Posterior vena cava (tissue), 2 donors: ENCODE measurements around the gene DMRTC2. TPM values are rescaled to one million over a fixed set of nuclear protein-coding genes. Genes with fewer than 3 reads are reported as not detected.

Source experiments
- DNase-seq: peaks from one replicate; pipeline ENCODE4 v3.0.0-alpha.2; 2020; ENCODE audit warnings: low spot score
- intact Hi-C, 2 donors: fragments of 100-400 bp; cut with DNase I; formaldehyde crosslinking; loops; one replicate each; pipeline versions ENCODE4 v1.14.1 to v1.14.2; 2022 to 2023
- total RNA-seq, 2 donors: library from RNA; stranded (reverse); fragmentation: NEBNext Ultra II Directional; extraction: Animal tissue kit (Norgen Biotek cat#: 25700); gene quantifications; one replicate each; pipeline ENCODE4 v1.2.1, GENCODE V29; 2021
- donor health status: DM: yes; HTN: yes; CAD: no.
- donor health status: DM: yes; HTN: yes; CAD: no.

DMRTC2 gene
- total RNA-seq, 2 donors from 2014 or later: not detected

DNA sequence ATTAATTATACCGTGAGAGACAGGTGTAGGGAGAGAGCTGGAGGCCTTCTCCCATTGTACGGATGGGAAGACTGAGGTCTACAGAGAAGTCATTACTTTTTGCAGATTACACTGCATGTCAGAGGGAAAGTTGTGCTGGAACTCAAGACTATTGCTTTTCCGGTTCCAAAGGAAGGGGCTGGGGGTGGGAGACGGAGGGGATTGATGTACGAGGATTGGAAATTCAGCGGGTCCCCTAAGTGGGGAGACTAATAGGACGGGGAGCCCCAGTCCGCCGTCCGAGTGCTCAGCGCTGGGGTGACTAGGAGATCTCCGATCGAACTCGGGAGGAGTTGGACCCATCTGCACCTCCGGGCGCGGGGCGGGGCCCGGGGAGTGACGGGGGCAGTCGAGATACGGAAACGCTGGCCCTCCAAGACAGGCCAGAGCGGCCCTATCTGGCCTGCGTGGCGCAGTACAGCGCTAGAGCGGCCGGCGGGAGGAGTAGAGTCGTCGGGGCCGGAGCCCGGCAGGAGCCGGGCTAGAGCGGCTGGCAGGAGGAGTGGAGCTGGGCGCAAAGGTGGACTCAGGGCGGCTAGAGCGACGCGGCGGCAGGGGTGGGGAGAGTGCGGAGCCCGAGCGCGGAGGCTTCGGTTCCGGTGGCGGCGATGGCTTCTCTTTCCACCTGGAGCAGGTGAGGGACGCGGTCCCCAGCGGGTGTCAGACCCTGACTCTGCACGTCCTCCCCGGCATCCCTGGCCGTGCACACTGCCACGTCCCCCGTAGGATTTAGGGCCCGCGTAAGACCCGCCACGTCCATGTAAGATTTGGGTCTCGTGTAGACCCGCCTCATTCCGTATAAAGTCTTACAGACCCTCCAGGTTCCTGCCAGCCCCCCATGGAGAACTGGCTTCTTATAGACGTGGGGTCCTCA is 39.2 kb downstream of the DMRTC2 start:
- peak; percentile 99 for DNase-seq
- intact Hi-C loops: no loop called here

DNA sequence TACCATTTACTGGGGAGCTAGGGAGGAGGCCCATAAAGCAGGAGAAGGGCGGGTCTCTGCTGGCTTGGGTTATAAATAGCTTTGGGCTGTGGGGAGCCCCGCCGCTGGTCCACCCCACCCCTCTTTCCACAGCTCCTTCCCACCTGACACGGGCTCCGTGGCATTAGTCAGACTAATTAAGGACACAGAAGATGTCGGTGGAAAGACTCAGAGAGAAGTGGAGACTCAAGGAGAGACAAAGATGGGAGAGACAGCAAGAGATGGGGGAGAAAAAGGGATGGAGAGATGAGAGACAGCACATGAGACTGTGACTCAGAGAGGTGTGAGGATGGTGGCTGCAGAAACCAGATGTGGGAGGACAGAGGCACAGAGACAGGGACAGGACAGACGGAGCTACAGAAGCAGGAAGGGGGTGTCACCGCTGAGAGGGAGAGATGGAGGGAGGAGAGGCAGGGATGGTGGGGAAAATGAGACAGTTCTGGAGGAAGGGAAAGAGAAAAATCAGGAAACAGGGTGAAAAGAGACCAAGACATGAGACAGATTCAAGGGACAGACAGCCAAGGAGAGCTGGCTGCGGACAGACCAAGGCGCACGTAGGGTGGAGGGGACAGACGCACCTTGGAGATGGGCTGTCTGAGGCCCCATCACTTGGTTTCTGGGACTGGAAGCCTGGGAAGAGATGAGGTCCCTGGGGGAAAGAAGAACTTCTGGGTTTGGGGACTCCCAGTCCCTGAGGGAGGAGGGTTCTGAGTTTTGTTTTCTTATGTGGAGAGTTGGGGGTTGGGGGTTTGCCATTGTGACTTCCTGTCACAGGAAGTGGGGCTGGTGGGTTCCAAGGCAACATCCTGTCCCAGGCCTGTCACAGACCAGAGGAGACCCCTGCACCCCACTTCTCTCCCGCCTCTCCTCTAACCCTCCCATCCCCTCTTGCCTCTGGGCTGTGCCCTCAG is 42.2 kb downstream of the DMRTC2 start:
- intact Hi-C loops: no loop called here
- no peak for DNase-seq

DNA sequence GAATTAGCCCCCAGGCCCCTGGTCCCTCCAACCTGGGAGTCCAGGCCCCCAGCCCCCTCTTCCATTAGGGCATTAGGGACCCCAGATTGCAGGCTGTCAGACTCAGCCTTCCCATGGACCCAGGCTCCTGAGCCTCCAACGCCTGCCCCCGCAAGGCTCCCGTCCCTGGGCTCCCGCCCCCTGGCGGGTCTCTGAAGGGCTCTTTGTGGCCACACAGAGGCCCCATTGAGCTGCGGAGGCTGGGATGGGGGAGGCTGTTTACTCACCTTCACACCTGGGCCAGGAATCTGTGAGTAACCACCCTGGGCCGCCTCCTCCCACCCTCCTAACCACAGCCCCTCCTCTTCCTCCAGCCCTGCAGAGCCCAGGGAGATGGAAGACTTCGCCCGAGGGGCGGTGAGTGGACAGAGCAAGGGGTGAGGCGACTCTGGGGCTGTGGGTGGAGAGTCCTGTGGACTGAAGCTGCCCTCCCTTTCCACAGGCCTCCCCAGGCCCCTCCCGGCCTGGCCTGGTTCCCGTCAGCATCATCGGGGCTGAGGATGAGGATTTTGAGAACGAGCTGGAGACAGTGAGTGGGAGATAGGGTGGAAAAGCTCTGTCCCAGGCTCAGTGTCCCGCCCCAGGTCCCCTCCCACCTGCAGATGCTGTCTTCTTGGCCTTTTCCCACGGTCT is 43.0 kb downstream of the DMRTC2 start:
- intact Hi-C loops: no loop called here
- no peak for DNase-seq

DNA sequence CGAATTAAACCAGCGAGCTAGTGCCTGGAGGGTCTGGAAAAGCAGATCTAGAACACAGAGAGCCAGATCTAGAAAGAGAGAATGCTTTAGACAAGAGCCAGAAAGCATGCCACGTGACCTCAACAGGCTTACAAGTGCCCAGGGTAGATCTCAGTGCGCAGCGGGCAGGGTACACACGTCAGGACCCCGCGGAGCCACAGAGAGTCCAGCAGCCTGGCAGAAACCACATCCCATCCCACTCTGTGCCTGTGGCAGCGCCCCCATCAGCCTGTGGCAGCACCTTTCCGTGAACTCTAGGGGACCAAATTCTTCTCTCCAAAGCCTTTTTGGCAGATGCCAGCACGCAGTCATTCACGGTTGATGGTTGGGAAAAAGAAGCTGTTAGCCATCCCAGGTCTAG is 44.1 kb downstream of the DMRTC2 start:
- intact Hi-C loops: no loop called here
- no peak for DNase-seq

DNA sequence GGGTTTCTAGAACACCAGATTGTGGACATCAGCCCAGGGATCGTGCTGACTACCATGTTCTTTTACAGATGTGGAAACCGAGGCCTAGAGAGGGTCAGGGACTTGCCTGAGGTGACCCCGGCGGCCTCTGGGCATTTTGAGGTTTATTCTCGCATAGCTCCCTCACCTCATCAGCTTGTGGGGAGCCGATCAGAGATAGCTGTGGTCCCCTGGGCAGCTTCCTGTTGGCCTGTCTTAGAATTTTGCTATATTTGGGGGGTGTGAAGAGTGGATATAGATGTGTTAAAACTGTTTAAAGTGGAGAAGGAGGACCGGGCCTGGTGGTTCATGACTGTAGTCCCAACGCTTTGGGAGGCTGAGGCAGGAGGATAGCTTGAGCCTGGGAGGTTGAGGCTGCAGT is 45.1 kb downstream of the DMRTC2 start:
- intact Hi-C loops: no loop called here
- no peak for DNase-seq

DNA sequence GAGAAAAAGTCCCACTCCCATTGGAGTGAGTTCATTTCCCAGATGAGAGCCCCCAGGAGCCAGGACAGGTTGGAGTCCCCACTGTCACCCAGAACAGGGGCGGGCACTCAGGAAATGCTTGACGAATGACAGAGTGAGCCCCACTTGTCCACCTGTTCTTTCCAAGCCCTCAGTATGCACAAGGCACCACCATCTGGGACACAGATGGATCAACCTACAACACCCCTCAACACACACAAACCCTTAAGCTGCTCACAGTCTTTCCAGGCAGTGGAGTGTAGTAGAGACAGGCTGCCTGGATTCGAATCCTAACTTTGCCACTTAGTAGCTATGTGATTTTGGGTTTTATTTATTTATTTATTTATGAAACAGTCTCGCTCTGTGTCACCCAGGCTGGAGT is 46.1 kb downstream of the DMRTC2 start:
- intact Hi-C loops: no loop called here
- DNase-seq: no peak

DNA sequence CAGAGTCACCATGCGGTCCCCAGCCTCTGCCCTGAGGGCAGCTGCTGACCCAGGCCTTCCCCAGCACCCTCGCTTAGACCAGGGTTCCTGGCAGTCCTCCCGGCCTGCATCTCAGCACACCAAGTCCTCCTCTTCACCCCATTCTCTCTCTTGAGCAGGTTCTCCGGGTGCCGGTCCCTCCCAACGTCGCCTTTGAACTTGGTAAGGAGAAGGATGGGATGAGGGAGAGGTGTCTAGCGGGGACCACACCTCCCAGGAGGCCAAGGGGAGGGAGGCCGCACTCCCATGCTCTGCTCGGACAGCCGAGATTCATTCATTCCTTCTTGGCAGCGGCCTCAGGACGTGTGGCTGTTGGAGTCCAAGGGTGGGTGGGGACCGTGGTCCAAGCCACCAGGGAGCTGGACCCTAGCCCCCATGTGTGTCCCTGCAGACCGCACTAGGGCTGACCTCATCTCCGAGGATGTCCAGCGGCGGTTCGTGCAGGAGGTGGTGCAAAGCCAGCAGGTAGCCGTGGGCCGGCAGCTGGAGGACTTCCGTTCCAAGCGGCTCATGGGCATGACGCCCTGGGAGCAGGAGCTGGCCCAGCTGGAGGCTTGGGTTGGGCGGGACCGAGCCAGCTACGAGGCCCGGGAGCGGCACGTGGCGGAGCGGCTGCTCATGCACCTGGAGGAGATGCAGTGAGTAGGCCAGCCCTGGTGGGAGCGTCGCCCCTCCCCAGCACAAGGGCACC is 47.5 kb downstream of the DMRTC2 start:
- intact Hi-C loops: no loop called here

DNA sequence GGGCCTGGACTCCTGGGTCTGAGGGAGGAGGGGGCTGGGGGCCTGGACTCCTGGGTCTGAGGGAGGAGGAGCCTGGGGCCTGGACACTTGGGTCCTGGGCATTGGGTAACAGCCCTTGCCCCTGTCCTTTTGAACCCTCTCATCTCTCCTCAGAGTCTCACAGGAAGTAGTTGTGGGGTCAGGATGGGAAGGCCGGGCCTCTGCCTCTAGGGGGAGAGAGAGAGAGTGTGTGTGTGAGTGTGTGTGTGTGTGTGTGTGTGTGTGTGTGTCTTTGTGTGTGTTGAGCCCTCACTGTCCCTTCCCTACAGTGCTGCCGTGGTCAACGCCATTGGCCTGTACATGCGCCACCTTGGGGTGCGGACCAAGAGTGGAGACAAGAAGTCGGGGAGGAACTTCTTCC is 49.1 kb downstream of the DMRTC2 start:
- no peak for DNase-seq
- intact Hi-C loops: no loop called here

More for the DNA sequence above, 47.5 kb downstream of the DMRTC2 start:
- DNase-seq: no peak

DNA sequence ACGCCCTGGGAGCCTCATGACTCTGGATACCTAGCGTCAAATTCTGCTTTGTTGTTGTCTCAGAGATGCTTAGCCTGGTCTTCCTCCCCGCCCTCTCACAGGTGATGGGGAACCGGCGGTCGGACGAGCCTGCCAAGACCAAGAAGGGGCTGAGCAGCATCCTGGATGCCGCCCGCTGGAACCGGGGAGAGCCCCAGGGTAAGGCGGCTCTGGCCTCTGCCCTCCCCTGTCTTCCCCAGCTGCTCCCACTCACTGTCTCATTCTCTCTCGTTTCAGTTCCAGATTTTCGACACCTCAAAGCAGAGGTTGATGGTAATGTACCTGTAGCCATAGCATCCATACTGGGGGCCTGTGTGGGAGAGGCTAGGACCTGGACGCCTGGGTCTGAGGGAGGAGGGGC is 49.5 kb downstream of the DMRTC2 start:
- intact Hi-C loops: no loop called here
- DNase-seq: no peak

DNA sequence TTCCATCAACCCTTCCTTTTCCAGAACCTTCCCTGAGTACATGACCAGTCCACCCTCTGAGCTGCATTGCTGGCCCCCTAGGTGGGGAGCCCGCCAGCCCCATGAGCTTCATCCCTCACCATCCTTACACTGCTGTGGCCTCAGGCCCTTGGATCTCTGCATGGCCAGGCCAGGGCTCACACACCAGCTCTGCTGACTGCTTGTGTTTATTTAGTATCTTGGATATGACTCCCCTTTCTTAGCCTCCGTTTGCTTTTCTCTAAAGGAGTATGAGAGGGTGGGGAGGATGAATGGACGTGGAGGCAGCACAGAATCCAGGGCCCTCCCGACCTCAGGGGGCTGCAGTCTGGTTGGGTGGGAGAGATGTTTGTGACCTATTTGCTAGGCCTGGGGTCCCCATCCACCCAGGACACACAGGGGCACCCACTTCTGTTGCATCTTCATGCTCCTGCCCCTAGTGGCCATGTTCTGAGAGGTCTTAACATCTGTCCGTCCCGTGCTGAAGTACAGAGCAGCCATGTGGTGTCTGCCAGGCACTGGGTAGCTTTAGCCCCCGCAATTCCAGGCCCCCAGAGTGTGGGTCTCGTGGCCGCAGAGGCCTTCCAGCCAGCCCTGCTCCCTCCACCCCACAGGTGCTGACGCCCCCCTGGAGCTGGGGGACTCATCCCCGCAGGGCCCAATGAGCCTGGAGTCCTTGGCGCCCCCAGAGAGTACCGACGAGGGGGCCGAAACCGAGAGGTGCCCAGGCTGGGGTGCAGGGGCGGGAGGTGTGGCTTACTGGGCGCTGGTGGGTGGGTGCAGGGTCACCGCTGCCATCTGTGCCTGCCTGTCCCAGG is 51.1 kb downstream of the DMRTC2 start:
- intact Hi-C loops: no loop called here
- DNase-seq: no peak

DNA sequence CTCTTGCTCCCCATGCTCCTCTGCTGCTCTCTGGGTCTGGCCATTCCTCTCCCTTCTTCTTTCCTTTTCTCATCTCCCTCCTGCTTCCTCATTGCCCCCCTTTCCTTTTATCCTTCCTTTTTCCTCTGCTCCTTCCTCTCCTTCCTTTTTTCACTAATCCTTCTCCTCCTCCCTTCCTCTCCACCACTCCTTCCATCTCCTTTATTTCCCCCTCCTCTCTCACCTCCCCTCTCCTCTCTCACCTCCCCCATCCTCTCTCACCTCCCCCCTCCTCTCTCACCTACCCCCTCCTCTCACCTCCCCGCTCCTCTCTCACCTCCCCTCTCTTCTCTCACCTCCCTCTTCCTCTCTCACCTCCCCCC is 51.7 kb downstream of the DMRTC2 start:
- DNase-seq: no peak
- intact Hi-C loops: no loop called here

DNA sequence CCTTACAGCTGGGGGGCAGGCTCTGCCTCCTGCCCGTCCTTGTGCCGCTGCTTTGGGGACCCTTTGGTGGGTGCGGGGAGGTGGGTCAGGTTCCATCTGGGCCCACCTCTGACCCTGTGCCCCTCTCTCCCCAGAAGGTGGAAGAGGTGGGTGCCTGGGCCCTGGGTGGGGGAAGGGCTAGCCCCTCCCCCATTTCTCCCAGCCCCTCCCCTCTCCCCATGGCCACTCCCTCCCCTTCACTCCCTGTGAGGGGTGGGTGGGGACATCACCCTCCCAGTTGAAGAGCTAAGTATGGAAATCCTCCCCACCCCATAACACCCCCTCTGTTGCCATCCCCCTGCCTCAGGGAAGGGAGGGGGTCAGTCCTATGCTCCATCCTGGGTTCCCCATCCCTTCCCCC is 52.3 kb downstream of the DMRTC2 start:
- intact Hi-C loops: no loop called here
- no peak for DNase-seq

DNA sequence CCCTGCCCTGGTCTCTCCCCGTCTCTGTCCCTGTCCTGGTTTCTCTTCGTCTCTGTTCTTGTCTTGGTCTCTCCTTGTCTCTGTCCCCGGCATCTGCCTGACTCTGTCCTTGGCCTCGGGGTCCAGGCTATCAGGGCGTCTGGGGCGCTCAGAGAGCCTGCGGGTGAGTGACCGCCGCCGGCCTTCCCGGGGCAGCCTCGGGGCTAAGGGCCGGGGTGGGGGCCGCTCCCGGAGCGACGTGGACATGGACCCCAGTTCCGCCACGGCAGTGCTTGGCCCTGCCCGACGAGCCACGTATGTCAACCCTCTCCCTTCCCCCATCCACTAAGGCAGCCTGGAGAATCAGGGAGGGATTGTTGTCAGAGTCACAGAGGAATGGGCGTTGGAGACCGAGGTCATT is 53.0 kb downstream of the DMRTC2 start:
- intact Hi-C loops: no loop called here
- DNase-seq: no peak

DNA sequence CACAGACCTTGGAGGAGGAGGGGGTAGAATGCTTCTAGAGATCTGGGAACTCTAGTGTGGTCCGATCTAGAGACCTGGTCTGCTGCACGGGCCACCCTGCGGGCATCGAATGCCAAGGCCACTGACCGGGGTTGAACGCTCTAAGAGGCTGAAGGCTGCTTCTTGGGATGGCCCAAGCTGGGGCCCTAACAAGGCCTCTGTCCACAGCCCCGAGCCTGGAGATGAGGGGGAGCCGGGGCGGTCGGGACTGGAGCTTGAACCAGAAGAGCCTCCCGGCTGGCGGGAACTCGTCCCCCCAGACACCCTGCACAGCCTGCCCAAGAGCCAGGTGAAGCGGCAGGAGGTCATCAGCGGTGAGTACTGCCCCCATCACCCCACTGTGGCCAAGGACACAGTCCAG is 53.4 kb downstream of the DMRTC2 start:
- intact Hi-C loops: no loop called here
- no peak for DNase-seq
